IPS DF 6.9 (cell line): Measurements from ENCODE around the gene PSPN.
"Not testable (repeated sequence)": the region's sequence is repeated elsewhere in the genome, so short reads cannot be mapped to it uniquely, and the experiment has no call there.

Experiments
- DNase-seq: peaks from one replicate; pipeline ENCODE4 v3.0.0-alpha.2; 2013; ENCODE audit warnings: low read depth, low spot score
- H3K27ac ChIP-seq: one replicate; pipeline ENCODE4 v1.5.1; 2013; ENCODE audit warnings: low read length, control low read depth
- H3K27me3 ChIP-seq: 2 replicates; pipeline ENCODE4 v1.6.1; 2013; ENCODE audit warnings: mild to moderate bottlenecking, low read length; ENCODE audit not compliant: control insufficient read depth, insufficient read depth
- H3K36me3 ChIP-seq: 2 replicates; pipeline ENCODE4 v1.6.1; 2013; ENCODE audit warnings: low read length; ENCODE audit not compliant: control insufficient read depth, insufficient read depth
- H3K4me1 ChIP-seq: 2 replicates; pipeline ENCODE4 v1.6.1; 2013; ENCODE audit warnings: low read length; ENCODE audit not compliant: control insufficient read depth, insufficient read depth
- H3K4me3 ChIP-seq: 2 replicates; pipeline ENCODE4 v1.5.1; 2013; ENCODE audit warnings: mild to moderate bottlenecking, low read length
- H3K9me3 ChIP-seq: 2 replicates; pipeline ENCODE4 v1.6.1; 2013; ENCODE audit warnings: low read length, inconsistent platforms; ENCODE audit not compliant: control insufficient read depth, insufficient read depth
- WGBS: extraction: QIAGEN DNeasy Blood & Tissue Kit; methylation state at CpG from one replicate; pipeline ENCODE4 v1.1.7; 2013; ENCODE audit warnings: mixed read lengths, missing lambda C conversion rate; ENCODE audit not compliant: insufficient read length, insufficient coverage; 5-methylcytosine and 5-hydroxymethylcytosine counted together

The PSPN gene

GRCh38 chr19:6372594-6373095 is 3.1 kb downstream of the PSPN start, which contains the start of gene ALKBH7:
ALKBH7 (plus strand) TSS chr19:6372794; CDS start chr19:6372821, 27 bp downstream.
- Histone ChIP-seq H3K36me3 (peaks cover 7% of the 10 kb centered on the region), H3K27me3 (no peaks in the 10 kb centered on the region), H3K4me3 (peak within 1 kb of the TSS; percentile 97), H3K27ac (no peak within 1 kb of the TSS), H3K9me3 (no peaks in the 10 kb centered on the region), H3K4me1 (peaks cover 2% of the 10 kb centered on the region)
- no CpG with 5 or more reads among the region's 47 CpGs for WGBS
- peak; percentile 98 for DNase-seq

DNA sequence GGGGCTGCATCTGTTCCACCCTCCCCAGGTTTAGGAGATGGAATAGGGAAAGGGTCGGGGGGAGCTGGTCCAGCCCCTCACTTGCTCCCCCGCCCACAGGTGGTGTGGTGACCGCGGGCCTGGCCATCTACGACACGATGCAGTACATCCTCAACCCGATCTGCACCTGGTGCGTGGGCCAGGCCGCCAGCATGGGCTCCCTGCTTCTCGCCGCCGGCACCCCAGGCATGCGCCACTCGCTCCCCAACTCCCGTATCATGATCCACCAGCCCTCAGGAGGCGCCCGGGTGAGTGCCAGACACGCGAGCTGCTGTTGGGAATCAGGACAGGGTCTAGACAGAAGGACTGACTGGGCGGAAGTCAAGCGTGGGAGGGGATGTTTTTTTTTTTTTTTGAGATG is 11.4 kb downstream of the PSPN start:
- H3K4me1 ChIP-seq: no peaks in the 10 kb centered on the region
- H3K36me3 ChIP-seq: peaks cover 4% of the 10 kb centered on the region
- no peak overlapping the region for H3K4me3 ChIP-seq
- H3K27me3 ChIP-seq: no peaks in the 10 kb centered on the region
- no peak for DNase-seq
- H3K27ac ChIP-seq: no peak overlapping the region
- no CpG with 5 or more reads among the region's 21 CpGs for WGBS
- H3K9me3 ChIP-seq: no peaks in the 10 kb centered on the region

GRCh38 chr19:6362351-6362801 is 13.4 kb downstream of the PSPN start:
- Histone ChIP-seq H3K4me3 (peak overlapping the region; percentile 92; the same call in 1 of the 2 replicates), H3K4me1 (no peaks in the 10 kb centered on the region), H3K27me3 (no peaks in the 10 kb centered on the region), H3K36me3 (peaks cover 4% of the 10 kb centered on the region), H3K9me3 (no peaks in the 10 kb centered on the region), H3K27ac (no peak overlapping the region)
- no CpG with 5 or more reads among the region's 11 CpGs for WGBS
- DNase-seq: no peak

DNA sequence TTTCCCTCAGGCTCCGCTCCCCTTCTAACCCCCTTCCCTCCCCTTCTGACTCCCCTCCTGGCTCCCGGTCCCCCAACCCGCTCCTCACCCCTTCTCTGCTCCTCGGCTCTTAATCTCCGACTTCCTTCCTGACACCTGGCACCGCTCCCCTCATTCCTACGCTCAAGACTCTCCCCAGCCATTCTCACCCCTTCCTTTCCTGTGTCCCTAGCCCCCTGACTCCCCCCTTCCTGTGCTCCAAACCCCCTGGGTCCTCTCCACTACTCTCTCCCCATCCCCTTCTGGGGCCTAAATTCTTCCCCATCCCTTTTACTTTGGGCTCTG is 13.7 kb downstream of the PSPN start:
- Histone ChIP-seq H3K27ac (no peak overlapping the region), H3K4me3 (peak overlapping the region; percentile 92), H3K27me3 (no peaks in the 10 kb centered on the region), H3K36me3 (peaks cover 4% of the 10 kb centered on the region), H3K4me1 (no peaks in the 10 kb centered on the region), H3K9me3 (no peaks in the 10 kb centered on the region)
- no CpG with 5 or more reads among the region's 7 CpGs for WGBS
- DNase-seq: no peak

DNA sequence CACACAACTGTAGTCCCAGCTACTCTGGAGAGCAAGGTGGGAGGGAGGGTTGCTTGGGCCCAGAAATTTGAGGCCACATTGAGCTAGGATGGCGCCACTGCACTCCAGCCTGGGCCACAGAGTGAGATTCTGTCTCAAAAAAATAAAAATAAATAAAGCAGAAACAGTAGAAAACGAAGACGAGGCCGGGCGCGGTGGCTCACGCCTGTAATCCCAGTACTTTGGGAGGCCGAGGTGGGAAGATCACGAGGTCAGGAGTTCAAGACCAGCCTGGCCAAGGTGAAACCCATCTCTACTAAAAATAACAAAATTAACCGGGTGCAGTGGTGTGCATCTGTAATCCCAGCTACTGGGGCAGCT is 14.9 kb downstream of the PSPN start:
- H3K27ac ChIP-seq, H3K4me1 ChIP-seq, H3K27me3 ChIP-seq, H3K4me3 ChIP-seq, H3K36me3 ChIP-seq, H3K9me3 ChIP-seq, DNase-seq: not testable (repeated sequence)
- WGBS: no CpG with 5 or more reads among the region's 10 CpGs

- no CpG with 5 or more reads among the region's 12 CpGs for WGBS
- H3K36me3 ChIP-seq: not testable (repeated sequence)
Observed at GRCh38 chr19:6360445-6360844, 15.3 kb downstream of the PSPN start.

DNA sequence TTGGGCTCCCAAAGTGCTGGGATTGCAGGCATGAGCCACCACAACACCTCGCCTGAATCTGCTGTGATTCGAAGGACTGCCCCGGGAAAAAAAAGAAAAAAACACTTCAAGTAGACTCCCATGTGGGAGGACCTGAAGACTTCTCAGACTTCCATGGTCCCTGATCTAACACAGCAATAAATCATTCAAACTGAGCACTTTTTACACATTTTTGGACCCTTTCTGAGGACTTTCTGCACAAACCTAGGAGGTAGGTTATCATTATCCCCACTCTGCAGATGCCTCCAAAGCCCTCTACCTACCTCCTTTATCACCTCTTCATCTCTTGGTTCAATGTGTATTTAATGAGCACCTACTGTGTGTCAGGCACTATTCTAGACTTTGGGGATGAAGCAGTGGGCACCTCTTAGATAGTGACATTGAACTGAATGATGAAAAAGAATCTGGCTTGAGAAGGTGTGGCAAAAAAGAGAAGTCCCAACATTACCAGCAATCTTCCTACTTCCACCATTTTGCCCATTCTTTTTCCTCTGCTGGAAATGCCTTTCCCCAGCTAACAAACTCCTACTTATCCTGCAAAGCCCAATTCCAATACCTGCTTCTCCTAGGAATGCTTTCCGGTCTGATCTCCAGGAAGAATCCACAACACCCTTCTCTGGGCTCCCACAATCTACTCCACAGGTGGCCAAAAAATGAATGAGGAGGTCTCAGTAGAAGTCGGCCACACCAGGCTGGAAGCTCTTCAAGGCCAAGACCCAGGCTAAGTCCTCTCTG is 16.0 kb downstream of the PSPN start:
- no peaks in the 10 kb centered on the region for H3K9me3 ChIP-seq
- H3K36me3 ChIP-seq: no peaks in the 10 kb centered on the region; the same call in 1 of the 2 replicates

More at GRCh38 chr19:6360445-6360844, 15.3 kb downstream of the PSPN start:
- H3K27me3 ChIP-seq, H3K4me1 ChIP-seq, H3K27ac ChIP-seq, DNase-seq, H3K9me3 ChIP-seq, H3K4me3 ChIP-seq: not testable (repeated sequence)

DNA sequence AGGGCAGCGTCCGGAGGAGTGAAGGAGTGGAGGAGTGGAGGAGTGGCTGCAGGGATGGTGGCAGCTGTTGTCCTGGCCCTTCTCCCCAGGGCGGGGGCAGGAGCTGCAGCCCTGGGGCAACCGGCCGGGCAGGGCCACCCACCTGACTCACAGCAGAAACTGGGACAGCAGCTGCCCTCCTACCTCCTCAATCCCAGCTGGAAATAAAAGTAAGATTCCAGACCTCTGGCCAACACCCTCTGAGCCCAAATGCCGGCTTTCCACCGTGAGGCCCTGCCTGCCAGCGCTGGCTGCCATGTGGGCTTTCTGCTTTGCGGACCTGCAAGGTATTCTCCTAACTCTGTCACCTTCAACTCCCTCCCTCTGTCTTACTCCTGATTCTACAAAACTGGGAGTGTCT is 17.7 kb downstream of the PSPN start:
- Histone ChIP-seq H3K27ac (no peak overlapping the region), H3K27me3 (no peaks in the 10 kb centered on the region), H3K36me3 (no peaks in the 10 kb centered on the region), H3K9me3 (no peaks in the 10 kb centered on the region), H3K4me3 (no peak overlapping the region), H3K4me1 (no peaks in the 10 kb centered on the region)
- WGBS: no CpG with 5 or more reads among the region's 9 CpGs
- DNase-seq: no peak

More for the DNA sequence above, 16.0 kb downstream of the PSPN start:
- H3K4me1 ChIP-seq: no peaks in the 10 kb centered on the region
- no peaks in the 10 kb centered on the region for H3K27me3 ChIP-seq
- whole genome bisulfite sequencing: no CpG with 5 or more reads among the region's 5 CpGs
- no peak overlapping the region for H3K27ac ChIP-seq
- no peak for DNase-seq
- no peak overlapping the region; the same call in 1 of the 2 replicates for H3K4me3 ChIP-seq

- Histone ChIP-seq H3K36me3 (no peaks in the 10 kb centered on the region), H3K27ac (no peak overlapping the region), H3K9me3 (no peaks in the 10 kb centered on the region), H3K27me3 (no peaks in the 10 kb centered on the region), H3K4me3 (no peak overlapping the region), H3K4me1 (no peaks in the 10 kb centered on the region)
- DNase-seq: no peak
- no CpG with 5 or more reads among the region's 14 CpGs for WGBS
Observed at GRCh38 chr19:6357174-6357573, 18.6 kb downstream of the PSPN start.

GRCh38 chr19:6355321-6356040 is 20.3 kb downstream of the PSPN start:
- not testable (repeated sequence) for H3K4me3 ChIP-seq, DNase-seq, H3K27me3 ChIP-seq, H3K9me3 ChIP-seq, H3K27ac ChIP-seq, H3K4me1 ChIP-seq, H3K36me3 ChIP-seq
- WGBS: no CpG with 5 or more reads among the region's 46 CpGs
